SK-N-SH treated with all-trans-retinoic acid at 6 μM for 48 hours (cell line): ENCODE data around the gene ATP6V0D1.
A peak's percentile ranks its signal among the peaks of the same experiment; 100 is the strongest.

Source experiments
- ATAC-seq: fragments of 200-7000 bp; cut with Tn5 transposase; 3 replicates; pipeline ENCODE4 v1.9.1; 2020; ENCODE audit warnings: mild to moderate bottlenecking, moderate library complexity
- ARNTL ChIP-seq: fragments of 450-650 bp; formaldehyde crosslinking; IDR thresholded peaks from 2 replicates; pipeline ENCODE4 v1.5.0; 2020; ENCODE audit warnings: low read depth, mild to moderate bottlenecking, moderate library complexity, borderline replicate concordance
- BACH2 ChIP-seq: fragments of 250-450 bp; sonication (Bioruptor Pico); IDR thresholded peaks from 2 replicates; pipeline ENCODE4 v1.9.0; 2021; ENCODE audit warnings: mild to moderate bottlenecking, borderline replicate concordance
- CSDC2 ChIP-seq: fragments of 250-450 bp; sonication (Bioruptor Pico); IDR thresholded peaks from 2 replicates; pipeline ENCODE4 v1.5.0; 2020; ENCODE audit warnings: mild to moderate bottlenecking, moderate library complexity
- ESRRG ChIP-seq: fragments of 250-450 bp; sonication (Bioruptor Pico); IDR thresholded peaks from 2 replicates; pipeline ENCODE4 v1.6.1; 2021; ENCODE audit warnings: mild to moderate bottlenecking
- GLIS3 ChIP-seq: fragments of 250-450 bp; sonication (Bioruptor Pico); IDR thresholded peaks from 2 replicates; pipeline ENCODE4 v1.5.0; 2020; ENCODE audit warnings: mild to moderate bottlenecking, moderate library complexity
- ISL1 ChIP-seq: fragments of 250-450 bp; sonication (Bioruptor Pico); IDR thresholded peaks from 2 replicates; pipeline ENCODE4 v2.1.2; 2022; ENCODE audit warnings: mild to moderate bottlenecking, moderate library complexity
- OSR1 ChIP-seq: fragments of 250-450 bp; sonication (Bioruptor Pico); IDR thresholded peaks from 2 replicates; pipeline ENCODE4 v1.8.0; 2022; ENCODE audit warnings: moderate library complexity, mild to moderate bottlenecking, inconsistent platforms
- SNAI2 ChIP-seq: fragments of 250-450 bp; sonication (Bioruptor Pico); IDR thresholded peaks from 2 replicates; pipeline ENCODE4 v1.5.0; 2020; ENCODE audit warnings: mild to moderate bottlenecking, moderate library complexity
- TCF4 ChIP-seq: fragments of 250-450 bp; sonication (Bioruptor Pico); IDR thresholded peaks from 2 replicates; pipeline ENCODE4 v1.8.0; 2021; ENCODE audit warnings: mild to moderate bottlenecking, moderate library complexity, borderline replicate concordance
- ZC3H10 ChIP-seq: fragments of 250-450 bp; sonication (Bioruptor Pico); IDR thresholded peaks from 2 replicates; pipeline ENCODE4 v1.5.1; 2021; ENCODE audit warnings: mild to moderate bottlenecking, moderate library complexity
- ZFP3 ChIP-seq: fragments of 250-450 bp; sonication (Bioruptor Pico); IDR thresholded peaks from 2 replicates; pipeline ENCODE4 v1.5.0; 2020; ENCODE audit warnings: mild to moderate bottlenecking, moderate library complexity
- ZFP30 ChIP-seq: fragments of 450-650 bp; formaldehyde crosslinking; IDR thresholded peaks from 2 replicates; pipeline ENCODE4 v1.5.0; 2022; ENCODE audit warnings: mild to moderate bottlenecking, moderate library complexity
- ZNF565 ChIP-seq: fragments of 450-650 bp; formaldehyde crosslinking; conservative IDR thresholded peaks from 2 replicates; pipeline ENCODE4 v1.5.0; 2020; ENCODE audit warnings: low read depth, mild to moderate bottlenecking, moderate library complexity
- ZNF70 ChIP-seq: fragments of 450-650 bp; formaldehyde crosslinking; IDR thresholded peaks from 2 replicates; pipeline ENCODE4 v1.5.0; 2020; ENCODE audit warnings: mild to moderate bottlenecking, moderate library complexity
- ZNF8 ChIP-seq: fragments of 450-650 bp; formaldehyde crosslinking; IDR thresholded peaks from 2 replicates; pipeline ENCODE4 v1.5.0; 2020; ENCODE audit warnings: mild to moderate bottlenecking, moderate library complexity
- TF ChIP-seq, protein P1 (sequence below): fragments of 250-450 bp; sonication (Bioruptor Pico); IDR thresholded peaks from 2 replicates; pipeline ENCODE4 v1.8.0; 2021; ENCODE audit warnings: low read depth, mild to moderate bottlenecking, moderate library complexity, borderline replicate concordance
- TF ChIP-seq, protein P2 (sequence below): fragments of 250-450 bp; sonication (Bioruptor Pico); IDR thresholded peaks from 2 replicates; pipeline ENCODE4 v1.8.0; 2020; ENCODE audit warnings: mild to moderate bottlenecking, moderate library complexity, borderline replicate concordance
- TF ChIP-seq, protein P3 (sequence below): fragments of 250-450 bp; sonication (Bioruptor Pico); IDR thresholded peaks from 2 replicates; pipeline ENCODE4 v1.5.0; 2020; ENCODE audit warnings: mild to moderate bottlenecking, moderate library complexity
- TF ChIP-seq, protein P4 (sequence below): fragments of 250-450 bp; sonication (Bioruptor Pico); IDR thresholded peaks from 2 replicates; pipeline ENCODE4 v1.5.1; 2021; ENCODE audit warnings: mild to moderate bottlenecking, moderate library complexity
- TF ChIP-seq, protein P5 (sequence below): fragments of 250-450 bp; sonication (Bioruptor Pico); IDR thresholded peaks from 2 replicates; pipeline ENCODE4 v1.5.1; 2020; ENCODE audit warnings: low read depth, mild to moderate bottlenecking, moderate library complexity

The ATP6V0D1 gene

DNA sequence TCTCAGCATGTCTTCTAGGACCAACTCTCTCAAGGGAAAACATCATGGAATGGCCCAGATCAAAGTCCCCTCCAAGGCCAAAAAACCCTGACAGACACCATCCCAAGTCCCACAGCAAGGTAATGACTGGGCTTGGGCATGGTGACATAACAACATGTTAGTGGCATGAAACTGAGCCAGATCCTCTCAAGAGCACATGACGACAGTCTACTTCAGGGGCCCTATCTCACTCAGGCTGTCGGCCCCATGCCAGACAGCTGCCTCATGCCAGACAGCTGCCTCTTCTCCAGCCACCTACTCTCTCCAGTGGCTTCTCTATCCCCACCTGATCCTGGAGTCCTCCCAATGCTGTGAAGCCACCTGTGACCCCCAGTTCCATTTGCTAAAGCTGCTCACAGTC lies 31.6 kb downstream of the ATP6V0D1 start:
- no peak for ATAC-seq
- TF ChIP-seq CSDC2 (CRISPR knock-in tag) (no peak), ESRRG (no peak), ZNF8 (CRISPR knock-in tag) (no peak), OSR1 (no peak), ISL1 (no peak), ZFP30 (CRISPR knock-in tag) (no peak), ARNTL (no peak), ZNF565 (CRISPR knock-in tag) (no peak), TCF4 (CRISPR knock-in tag) (no peak), BACH2 (CRISPR knock-in tag) (no peak)
- TF ChIP-seq, protein P1, sequence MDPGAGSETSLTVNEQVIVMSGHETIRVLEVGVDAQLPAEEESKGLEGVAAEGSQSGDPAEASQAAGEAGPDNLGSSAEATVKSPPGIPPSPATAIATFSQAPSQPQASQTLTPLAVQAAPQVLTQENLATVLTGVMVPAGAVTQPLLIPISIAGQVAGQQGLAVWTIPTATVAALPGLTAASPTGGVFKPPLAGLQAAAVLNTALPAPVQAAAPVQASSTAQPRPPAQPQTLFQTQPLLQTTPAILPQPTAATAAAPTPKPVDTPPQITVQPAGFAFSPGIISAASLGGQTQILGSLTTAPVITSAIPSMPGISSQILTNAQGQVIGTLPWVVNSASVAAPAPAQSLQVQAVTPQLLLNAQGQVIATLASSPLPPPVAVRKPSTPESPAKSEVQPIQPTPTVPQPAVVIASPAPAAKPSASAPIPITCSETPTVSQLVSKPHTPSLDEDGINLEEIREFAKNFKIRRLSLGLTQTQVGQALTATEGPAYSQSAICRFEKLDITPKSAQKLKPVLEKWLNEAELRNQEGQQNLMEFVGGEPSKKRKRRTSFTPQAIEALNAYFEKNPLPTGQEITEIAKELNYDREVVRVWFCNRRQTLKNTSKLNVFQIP (CRISPR knock-in tag) = no peak
- TF ChIP-seq, protein P2, sequence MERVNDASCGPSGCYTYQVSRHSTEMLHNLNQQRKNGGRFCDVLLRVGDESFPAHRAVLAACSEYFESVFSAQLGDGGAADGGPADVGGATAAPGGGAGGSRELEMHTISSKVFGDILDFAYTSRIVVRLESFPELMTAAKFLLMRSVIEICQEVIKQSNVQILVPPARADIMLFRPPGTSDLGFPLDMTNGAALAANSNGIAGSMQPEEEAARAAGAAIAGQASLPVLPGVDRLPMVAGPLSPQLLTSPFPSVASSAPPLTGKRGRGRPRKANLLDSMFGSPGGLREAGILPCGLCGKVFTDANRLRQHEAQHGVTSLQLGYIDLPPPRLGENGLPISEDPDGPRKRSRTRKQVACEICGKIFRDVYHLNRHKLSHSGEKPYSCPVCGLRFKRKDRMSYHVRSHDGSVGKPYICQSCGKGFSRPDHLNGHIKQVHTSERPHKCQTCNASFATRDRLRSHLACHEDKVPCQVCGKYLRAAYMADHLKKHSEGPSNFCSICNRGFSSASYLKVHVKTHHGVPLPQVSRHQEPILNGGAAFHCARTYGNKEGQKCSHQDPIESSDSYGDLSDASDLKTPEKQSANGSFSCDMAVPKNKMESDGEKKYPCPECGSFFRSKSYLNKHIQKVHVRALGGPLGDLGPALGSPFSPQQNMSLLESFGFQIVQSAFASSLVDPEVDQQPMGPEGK (CRISPR knock-in tag) = no peak
- TF ChIP-seq, protein P3, sequence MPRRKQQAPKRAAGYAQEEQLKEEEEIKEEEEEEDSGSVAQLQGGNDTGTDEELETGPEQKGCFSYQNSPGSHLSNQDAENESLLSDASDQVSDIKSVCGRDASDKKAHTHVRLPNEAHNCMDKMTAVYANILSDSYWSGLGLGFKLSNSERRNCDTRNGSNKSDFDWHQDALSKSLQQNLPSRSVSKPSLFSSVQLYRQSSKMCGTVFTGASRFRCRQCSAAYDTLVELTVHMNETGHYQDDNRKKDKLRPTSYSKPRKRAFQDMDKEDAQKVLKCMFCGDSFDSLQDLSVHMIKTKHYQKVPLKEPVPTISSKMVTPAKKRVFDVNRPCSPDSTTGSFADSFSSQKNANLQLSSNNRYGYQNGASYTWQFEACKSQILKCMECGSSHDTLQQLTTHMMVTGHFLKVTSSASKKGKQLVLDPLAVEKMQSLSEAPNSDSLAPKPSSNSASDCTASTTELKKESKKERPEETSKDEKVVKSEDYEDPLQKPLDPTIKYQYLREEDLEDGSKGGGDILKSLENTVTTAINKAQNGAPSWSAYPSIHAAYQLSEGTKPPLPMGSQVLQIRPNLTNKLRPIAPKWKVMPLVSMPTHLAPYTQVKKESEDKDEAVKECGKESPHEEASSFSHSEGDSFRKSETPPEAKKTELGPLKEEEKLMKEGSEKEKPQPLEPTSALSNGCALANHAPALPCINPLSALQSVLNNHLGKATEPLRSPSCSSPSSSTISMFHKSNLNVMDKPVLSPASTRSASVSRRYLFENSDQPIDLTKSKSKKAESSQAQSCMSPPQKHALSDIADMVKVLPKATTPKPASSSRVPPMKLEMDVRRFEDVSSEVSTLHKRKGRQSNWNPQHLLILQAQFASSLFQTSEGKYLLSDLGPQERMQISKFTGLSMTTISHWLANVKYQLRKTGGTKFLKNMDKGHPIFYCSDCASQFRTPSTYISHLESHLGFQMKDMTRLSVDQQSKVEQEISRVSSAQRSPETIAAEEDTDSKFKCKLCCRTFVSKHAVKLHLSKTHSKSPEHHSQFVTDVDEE (CRISPR knock-in tag) = no peak
- TF ChIP-seq, protein P4, sequence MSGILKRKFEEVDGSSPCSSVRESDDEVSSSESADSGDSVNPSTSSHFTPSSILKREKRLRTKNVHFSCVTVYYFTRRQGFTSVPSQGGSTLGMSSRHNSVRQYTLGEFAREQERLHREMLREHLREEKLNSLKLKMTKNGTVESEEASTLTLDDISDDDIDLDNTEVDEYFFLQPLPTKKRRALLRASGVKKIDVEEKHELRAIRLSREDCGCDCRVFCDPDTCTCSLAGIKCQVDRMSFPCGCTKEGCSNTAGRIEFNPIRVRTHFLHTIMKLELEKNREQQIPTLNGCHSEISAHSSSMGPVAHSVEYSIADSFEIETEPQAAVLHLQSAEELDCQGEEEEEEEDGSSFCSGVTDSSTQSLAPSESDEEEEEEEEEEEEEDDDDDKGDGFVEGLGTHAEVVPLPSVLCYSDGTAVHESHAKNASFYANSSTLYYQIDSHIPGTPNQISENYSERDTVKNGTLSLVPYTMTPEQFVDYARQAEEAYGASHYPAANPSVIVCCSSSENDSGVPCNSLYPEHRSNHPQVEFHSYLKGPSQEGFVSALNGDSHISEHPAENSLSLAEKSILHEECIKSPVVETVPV (CRISPR knock-in tag) = no peak

DNA sequence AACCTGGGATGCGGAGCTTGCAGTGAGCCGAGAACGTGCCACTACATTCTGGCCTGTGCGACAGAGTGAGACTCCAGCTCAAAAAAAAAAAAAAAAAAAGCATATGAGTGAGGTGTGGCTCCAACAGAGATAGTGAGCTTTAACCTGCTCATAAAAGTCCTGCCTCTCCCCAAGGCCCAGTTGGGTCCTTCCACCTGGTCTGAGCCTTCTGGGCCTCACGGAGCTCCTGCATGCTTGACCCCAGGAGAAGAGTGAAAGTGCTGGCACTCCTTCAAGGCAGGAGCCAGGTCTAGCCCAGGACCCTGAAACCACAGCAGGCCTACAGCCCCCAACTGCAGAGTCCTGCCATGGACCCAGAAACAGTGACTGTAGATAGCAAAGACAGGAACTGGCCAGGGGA lies 32.4 kb downstream of the ATP6V0D1 start:
- no peak for TF ChIP-seq ZNF70
- TF ChIP-seq, protein P5, sequence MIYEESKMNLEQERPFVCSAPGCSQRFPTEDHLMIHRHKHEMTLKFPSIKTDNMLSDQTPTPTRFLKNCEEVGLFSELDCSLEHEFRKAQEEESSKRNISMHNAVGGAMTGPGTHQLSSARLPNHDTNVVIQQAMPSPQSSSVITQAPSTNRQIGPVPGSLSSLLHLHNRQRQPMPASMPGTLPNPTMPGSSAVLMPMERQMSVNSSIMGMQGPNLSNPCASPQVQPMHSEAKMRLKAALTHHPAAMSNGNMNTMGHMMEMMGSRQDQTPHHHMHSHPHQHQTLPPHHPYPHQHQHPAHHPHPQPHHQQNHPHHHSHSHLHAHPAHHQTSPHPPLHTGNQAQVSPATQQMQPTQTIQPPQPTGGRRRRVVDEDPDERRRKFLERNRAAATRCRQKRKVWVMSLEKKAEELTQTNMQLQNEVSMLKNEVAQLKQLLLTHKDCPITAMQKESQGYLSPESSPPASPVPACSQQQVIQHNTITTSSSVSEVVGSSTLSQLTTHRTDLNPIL (CRISPR knock-in tag) = no peak
- no peak for ATAC-seq

DNA sequence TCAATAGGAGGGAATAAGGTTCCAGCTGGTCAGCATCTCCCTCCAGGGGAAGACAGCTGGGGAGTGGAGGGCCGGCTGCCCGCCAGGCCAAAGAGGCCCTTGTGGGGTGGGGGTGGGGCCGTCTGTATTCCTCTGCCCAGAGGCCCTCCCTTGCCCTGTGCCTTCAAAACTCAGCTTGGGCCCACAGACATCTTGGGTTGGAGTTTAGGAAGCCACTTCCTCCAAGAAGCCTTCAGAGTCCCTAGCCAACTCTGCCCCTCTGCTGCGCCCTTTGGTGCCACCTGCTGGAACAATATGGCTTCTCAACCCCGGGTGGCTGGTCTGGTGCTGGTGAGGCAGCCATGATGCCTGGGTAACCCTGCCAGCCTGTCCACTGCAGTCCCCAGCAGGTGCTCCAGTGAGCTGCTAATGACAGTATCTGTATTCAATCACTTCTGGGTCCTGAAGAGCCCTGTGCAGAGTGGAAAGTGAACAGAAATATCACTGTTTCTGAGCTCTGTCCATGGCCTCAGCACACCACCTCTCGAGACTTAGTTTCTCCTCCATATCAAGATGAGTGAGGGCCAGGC lies 33.4 kb downstream of the ATP6V0D1 start:
- TF ChIP-seq, protein P2 (CRISPR knock-in tag) = no peak
- TF ChIP-seq, protein P4 (CRISPR knock-in tag) = no peak
- TF ChIP-seq ESRRG (no peak), GLIS3 (CRISPR knock-in tag) (no peak), TCF4 (CRISPR knock-in tag) (no peak), CSDC2 (CRISPR knock-in tag) (no peak), BACH2 (CRISPR knock-in tag) (no peak), ZC3H10 (CRISPR knock-in tag) (no peak), ZNF8 (CRISPR knock-in tag) (no peak), SNAI2 (CRISPR knock-in tag) (no peak), ZNF70 (no peak), OSR1 (no peak), ZFP3 (CRISPR knock-in tag) (no peak)
- TF ChIP-seq, protein P3 (CRISPR knock-in tag) = no peak
- peak; percentile 41; the same call in 1 of the 3 replicates for ATAC-seq
